Cardiac muscle cell (in vitro differentiated cells and primary cell): ENCODE measurements around the gene EFCAB13. TPM values are rescaled to one million over a fixed set of nuclear protein-coding genes. Genes with fewer than 3 reads are reported as not detected.
"Not testable (repeated sequence)": the region's sequence is repeated elsewhere in the genome, so short reads cannot be mapped to it uniquely, and the experiment has no call there.

Experiments used
- DNase-seq, 2 donors: peaks; one replicate each; pipeline versions ENCODE4 v3.0.0 to v3.0.0-alpha.2; 2010 to 2017; ENCODE audit warnings: low read depth in 1 of 2, low spot score in 1 of 2
- H3K27ac ChIP-seq: fragments of 200-600 bp; sonication (generic); 2 replicates; pipeline ENCODE4 v1.5.1; 2016
- H3K27me3 ChIP-seq: fragments of 200-600 bp; sonication (generic); 2 replicates; pipeline ENCODE4 v1.6.0; 2016; ENCODE audit warnings: control low read depth
- H3K36me3 ChIP-seq: fragments of 200-600 bp; sonication (generic); 2 replicates; pipeline ENCODE4 v1.5.1; 2016; ENCODE audit warnings: control low read depth
- H3K4me1 ChIP-seq: fragments of 200-600 bp; sonication (generic); 2 replicates; pipeline ENCODE4 v1.8.1; 2017; ENCODE audit warnings: low read depth, mild to moderate bottlenecking, mixed run types
- H3K4me3 ChIP-seq: fragments of 200-600 bp; sonication (generic); 2 replicates; pipeline ENCODE4 v1.5.1; 2016; ENCODE audit warnings: mild to moderate bottlenecking
- H3K9me3 ChIP-seq: fragments of 200-600 bp; sonication (generic); 2 replicates; pipeline ENCODE4 v1.5.1; 2017; ENCODE audit warnings: low read depth, mild to moderate bottlenecking, control low read depth
- CTCF ChIP-seq: IDR thresholded peaks from 2 replicates; pipeline ENCODE4 v1.5.1; 2012; ENCODE audit warnings: low read depth, mild to moderate bottlenecking, low read length
- polyA plus RNA-seq: library from polyadenylated mRNA; unstranded; fragments of >200 nt; fragmentation: Nextera tagmentation; extraction: Ambion mirVana; gene quantifications from 2 replicates; pipeline ENCODE4 v1.2.1, GENCODE V29; 2016
- total RNA-seq: library from RNA; depleted of rRNA; stranded (reverse); fragments of >200 nt; gene quantifications from 2 replicates; pipeline ENCODE4 v1.2.3, GENCODE V29; 2016

The EFCAB13 gene
- total and polyA plus RNA-seq, 2 experiments from 2014 or later: 5.9 to 6.0 TPM

- no peak for DNase-seq
- Histone ChIP-seq H3K9me3 (no peaks in the 10 kb centered on the region), H3K27me3 (no peaks in the 10 kb centered on the region), H3K27ac (no peak overlapping the region), H3K36me3 (no peaks in the 10 kb centered on the region), H3K4me3 (no peak overlapping the region), H3K4me1 (peaks cover 4% of the 10 kb centered on the region)
- TF ChIP-seq CTCF: no peak
These were observed 65.1 kb downstream of the EFCAB13 start for GRCh38 chr17:47388825-47389224.

- H3K27ac ChIP-seq, H3K4me3 ChIP-seq, H3K4me1 ChIP-seq, DNase-seq, H3K27me3 ChIP-seq, H3K9me3 ChIP-seq, H3K36me3 ChIP-seq: not testable (repeated sequence)
These were observed 73.9 kb downstream of the EFCAB13 start for GRCh38 chr17:47397532-47398128.

DNA sequence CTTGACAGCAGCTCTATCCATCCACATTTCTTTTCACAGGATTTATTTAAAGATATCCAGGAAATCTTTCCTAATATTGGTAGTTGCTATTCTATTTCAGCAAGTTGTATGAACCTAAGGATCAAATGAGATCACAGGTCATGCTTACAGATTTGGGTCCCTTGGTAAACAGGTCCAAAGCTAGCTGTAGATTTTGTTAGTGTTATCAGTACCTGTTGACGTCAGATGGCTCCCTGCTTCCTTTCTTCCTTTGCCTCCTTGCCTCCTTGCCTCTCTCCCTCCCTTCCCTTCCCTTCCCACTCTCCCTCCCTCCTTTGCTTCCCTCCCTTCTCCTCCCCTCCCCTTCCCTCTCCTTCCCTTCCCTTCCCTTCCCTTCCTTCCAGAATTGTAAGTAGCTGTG is 76.6 kb downstream of the EFCAB13 start:
- Histone ChIP-seq H3K9me3 (no peaks in the 10 kb centered on the region), H3K27ac (no peak overlapping the region), H3K4me3 (no peak overlapping the region), H3K27me3 (no peaks in the 10 kb centered on the region), H3K36me3 (no peaks in the 10 kb centered on the region), H3K4me1 (peaks cover 19% of the 10 kb centered on the region)
- no peak for DNase-seq
- TF ChIP-seq CTCF: no peak

- no peak for TF ChIP-seq CTCF
These were observed 77.3 kb downstream of the EFCAB13 start for GRCh38 chr17:47401100-47401499.

DNA sequence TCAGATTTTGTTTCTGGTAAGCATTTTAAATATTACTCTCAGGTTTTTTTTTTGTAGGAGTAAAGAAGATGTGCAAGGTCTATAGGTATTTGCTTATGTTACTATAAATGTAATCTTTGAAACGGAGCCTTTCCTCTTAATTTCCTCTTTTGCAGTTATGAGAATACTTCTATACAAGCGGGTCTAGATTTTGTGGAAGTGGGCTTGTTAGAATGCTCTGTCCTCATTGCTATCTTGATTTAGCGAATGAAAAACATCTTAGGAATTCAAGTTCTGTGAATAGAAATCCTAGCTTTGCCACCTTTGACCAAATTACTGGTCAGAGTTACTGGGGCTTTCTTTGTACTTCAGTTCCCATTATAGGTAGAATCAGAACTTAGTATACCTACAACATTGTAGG is 80.3 kb downstream of the EFCAB13 start:
- no peak for TF ChIP-seq CTCF
- Histone ChIP-seq H3K27me3 (no peaks in the 10 kb centered on the region), H3K4me3 (no peak overlapping the region), H3K36me3 (no peaks in the 10 kb centered on the region), H3K4me1 (peaks cover 26% of the 10 kb centered on the region), H3K27ac (no peak overlapping the region), H3K9me3 (no peaks in the 10 kb centered on the region)
- DNase-seq: peak in 1 of 2 donors; percentile 5

More at GRCh38 chr17:47401100-47401499, 77.3 kb downstream of the EFCAB13 start:
- no peaks in the 10 kb centered on the region for H3K27me3 ChIP-seq
- no peaks in the 10 kb centered on the region for H3K36me3 ChIP-seq
- H3K27ac ChIP-seq: no peak overlapping the region
- no peak overlapping the region for H3K4me3 ChIP-seq
- H3K4me1 ChIP-seq: peaks cover 26% of the 10 kb centered on the region
- no peak for DNase-seq
- H3K9me3 ChIP-seq: no peaks in the 10 kb centered on the region

DNA sequence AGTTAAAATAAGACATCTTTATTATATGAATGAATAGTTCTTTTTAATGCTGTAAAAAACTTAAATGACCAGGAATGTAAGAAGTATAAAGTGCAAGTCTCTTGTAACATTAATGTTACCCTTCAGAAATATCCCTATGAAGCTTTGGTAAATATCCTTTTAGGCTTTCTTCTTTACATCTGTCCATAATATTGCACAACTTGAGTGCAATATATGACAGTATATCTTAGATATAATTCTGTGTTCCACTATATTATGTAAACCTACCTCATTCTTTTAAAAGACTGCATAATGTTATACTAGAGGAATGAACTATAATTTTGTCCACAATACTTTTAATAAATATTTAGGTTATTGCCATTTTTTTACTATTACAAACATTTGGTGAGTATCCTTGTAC is 81.1 kb downstream of the EFCAB13 start:
- no peak overlapping the region for H3K4me3 ChIP-seq
- no peak for DNase-seq
- H3K9me3 ChIP-seq: no peaks in the 10 kb centered on the region
- H3K27me3 ChIP-seq: no peaks in the 10 kb centered on the region
- no peak overlapping the region for H3K27ac ChIP-seq
- no peak for TF ChIP-seq CTCF
- no peaks in the 10 kb centered on the region for H3K36me3 ChIP-seq
- H3K4me1 ChIP-seq: peaks cover 26% of the 10 kb centered on the region
